ENCODE data around the gene GPRIN1.
"Not testable (repeated sequence)": the region's sequence is repeated elsewhere in the genome, so short reads cannot be mapped to it uniquely, and the experiment has no call there.

GPRIN1 gene

DNA sequence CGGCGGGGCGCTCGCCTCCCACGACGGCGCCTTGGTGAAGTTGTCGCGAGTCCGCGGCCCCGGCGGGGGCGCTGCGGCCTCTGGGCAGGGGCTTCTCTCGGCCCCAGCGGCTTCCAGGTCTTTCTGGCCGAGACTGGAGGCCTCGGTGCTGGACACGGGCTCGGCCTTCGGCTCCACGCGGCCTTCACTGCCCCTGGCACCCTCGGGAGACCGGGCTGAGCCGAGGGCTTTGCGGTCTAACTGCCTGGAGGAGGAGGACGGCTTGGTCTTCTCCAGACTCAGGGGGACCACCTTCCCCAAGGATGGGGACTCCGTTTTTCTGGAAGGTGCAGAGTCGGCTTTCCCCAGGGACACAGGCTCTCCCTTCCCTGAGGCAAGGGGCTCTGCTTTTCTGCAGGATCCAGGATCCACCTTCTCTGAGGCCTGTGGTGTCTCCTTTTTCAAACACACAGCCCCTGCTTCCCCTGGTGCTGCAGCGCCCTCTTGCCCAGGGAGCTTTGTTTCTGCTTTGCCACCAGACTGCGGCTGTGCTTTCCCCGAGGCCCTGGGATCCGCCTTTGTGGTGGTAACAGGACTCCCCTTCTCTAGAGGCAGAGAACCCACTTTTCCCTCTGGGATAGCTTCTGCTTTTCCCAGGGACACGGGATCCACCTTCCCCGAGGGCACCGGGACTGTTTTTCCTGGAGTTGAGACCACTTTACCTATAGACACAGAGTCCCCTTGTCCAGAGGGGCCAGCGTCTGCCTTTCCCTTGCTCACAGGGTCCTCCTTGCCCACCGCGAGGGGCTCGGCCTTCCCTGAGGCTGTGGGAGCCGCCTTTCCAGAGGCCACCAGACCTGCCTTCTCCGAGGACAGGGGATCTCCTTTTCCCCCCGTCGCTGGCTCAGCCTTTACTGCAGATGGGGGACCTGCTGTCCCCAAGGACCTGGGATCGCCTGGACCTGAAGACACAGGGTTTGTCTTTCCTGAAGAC, 12.3 kb downstream of the GPRIN1 start:
- DNase-seq (ENCODE audit: low read depth), result no peak

GRCh38 chr5:176596689-176597416, 13.1 kb downstream of the GPRIN1 start:
- no peak for DNase-seq (ENCODE audit: low read depth)

DNA sequence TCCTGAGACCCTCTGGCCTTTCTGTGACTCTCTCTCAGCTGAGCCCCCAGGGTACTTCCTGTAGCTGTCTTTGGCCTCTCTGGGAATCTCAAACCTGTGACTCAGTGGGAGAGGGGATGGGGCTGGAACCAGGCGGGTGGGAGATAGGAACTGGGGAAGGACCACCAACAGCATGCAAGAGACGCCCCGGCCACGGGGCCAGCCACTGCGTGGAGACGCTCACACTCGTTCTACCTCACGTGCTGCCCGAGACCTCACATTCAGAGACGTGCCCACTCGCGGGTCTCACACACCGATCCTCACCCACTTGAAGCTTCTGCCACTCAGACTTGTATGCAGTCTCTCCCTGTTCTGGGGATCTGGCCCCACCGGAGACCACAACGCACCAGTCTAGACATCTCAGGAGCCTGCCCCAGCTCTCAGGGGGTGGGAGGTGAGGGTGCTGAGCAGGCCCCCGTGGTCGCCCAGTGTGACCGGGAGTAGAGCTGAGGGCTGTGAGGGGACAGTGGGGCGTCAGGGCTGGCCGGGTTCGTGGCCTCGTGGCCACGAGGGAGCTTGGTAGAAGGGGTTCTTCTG, 13.8 kb downstream of the GPRIN1 start:
- no peak for DNase-seq (ENCODE audit: low read depth)

DNA sequence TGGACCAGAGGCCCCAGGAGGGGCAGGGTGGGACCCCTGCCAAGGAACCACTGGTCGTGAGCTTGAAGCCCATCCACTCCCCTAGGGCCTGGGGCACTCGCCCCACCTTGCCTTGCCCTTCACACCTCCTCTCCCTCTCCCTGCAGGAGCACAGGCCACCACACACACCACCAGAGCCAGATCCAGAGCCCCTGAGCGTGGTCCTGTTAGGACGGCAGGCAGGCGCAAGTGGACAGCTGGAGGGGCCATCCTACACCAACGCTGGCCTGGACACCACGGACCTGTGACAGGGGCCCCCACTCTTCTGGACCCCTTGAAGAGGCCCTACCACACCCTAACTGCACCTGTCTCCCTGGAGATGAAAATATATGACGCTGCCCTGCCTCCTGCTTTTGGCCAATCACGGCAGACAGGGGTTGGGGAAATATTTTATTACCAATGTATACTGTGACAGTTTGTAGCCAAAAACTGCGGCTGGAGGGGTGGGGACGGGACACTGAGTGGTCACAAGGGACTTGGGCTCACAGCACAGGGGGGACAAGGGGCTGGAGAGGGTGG, 14.5 kb downstream of the GPRIN1 start:
- no peak for DNase-seq (ENCODE audit: low read depth)

DNA sequence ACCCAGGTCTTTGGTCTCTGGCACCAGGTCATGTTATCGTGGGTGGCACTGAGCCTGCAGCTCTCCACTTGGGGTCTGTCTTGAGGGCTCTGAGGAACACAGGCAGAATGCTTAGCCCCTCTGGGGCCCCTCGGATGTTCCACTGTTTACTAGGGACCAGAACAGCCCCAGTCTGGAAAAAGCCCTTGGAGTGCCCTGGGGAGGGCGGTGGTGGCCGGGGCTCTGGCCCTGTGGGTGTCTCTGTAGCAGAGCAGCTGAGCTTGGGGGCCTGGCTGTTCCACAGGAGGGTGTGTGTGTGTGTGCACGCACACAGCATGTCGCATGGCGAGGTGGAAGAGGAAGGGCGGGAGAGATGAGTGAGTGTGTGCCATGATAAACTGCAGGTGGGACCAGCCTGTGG, 15.4 kb downstream of the GPRIN1 start:
- DNase-seq (ENCODE audit: low read depth), result no peak

DNA sequence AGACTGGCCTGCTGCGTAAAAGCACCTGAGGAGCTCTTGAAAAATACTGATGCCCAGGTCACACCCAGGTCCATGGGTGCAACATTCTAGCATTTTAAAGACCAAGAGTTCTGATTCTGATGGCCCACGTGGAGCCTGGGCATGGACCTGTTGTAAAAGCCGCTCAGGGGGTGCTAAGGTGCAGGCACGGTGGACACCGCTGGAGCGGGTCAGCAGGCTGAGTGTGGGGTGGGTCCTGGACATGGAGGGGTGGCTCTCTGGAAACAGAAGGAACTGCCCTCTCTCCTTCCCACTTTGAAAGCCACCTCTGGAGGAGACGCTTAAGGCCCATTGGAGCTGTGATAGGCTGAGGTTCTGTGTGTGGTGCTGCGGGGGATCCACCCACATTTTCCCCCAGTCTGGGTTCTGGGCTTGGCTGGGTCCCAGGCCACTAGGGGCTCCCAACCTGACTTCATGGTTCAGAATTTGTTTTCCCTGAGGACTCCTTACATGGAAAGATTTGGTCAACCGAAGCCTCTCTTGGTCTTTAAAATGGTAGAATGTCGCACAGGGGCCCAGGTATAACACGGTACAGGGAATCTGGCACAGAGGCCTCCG, 16.6 kb downstream of the GPRIN1 start:
- DNase-seq (ENCODE audit: low read depth), result no peak

DNA sequence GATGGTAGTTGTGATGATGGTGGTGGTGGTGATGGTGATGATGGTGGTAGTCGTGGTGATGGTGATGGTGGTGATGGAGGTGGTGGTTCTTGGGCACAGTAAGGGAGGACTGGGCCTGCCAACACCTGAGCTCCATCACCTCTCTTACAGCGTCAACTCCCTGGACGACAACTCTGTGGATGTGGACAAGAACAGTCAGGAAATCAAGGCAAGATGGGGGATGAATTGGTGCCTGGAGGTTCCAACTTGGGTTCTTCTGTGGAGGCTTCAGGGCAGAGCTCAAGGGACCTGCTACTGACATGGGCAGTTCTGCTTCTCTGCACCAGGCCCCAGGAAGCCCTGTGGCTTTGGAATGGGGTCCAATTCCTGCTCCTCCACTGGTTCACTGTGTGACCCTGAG, 17.4 kb downstream of the GPRIN1 start:
- DNase-seq (ENCODE audit: low read depth), result no peak

- DNase-seq (ENCODE audit: low read depth), result not testable (repeated sequence)
Observed at GRCh38 chr5:176591667-176592066, 18.3 kb downstream of the GPRIN1 start.

DNA sequence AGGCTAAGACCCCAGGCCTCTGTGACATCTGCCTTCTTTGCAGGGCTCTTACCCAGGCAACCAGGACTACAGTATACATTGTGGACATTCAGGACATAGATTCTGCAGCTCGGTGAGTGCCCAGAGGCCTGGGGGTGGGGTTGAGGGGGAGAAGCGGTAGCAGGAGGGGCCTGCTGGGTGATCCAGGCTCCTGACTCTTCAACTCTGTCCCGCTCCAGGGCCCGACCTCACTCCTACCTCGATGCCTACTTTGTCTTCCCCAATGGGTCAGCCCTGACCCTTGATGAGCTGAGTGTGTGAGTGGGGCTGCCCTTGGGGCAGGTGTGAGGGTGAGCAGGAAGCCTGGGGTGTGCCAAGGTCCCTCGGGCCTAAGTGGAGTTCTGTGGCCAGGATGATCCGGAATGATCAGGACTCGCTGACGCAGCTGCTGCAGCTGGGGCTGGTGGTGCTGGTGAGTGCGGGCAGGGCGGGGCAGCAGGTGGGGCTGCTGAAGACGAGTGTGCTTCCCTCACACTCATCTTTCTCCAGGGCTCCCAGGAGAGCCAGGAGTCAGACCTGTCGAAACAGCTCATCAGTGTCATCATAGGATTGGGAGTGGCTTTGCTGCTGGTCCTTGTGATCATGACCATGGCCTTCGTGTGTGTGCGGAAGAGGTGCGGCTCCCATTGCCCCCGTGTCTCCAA, 19.8 kb downstream of the GPRIN1 start:
- no peak for DNase-seq (ENCODE audit: low read depth)

- DNase-seq (ENCODE audit: low read depth), result no peak
Observed at GRCh38 chr5:176589039-176589769, 20.8 kb downstream of the GPRIN1 start.

DNA sequence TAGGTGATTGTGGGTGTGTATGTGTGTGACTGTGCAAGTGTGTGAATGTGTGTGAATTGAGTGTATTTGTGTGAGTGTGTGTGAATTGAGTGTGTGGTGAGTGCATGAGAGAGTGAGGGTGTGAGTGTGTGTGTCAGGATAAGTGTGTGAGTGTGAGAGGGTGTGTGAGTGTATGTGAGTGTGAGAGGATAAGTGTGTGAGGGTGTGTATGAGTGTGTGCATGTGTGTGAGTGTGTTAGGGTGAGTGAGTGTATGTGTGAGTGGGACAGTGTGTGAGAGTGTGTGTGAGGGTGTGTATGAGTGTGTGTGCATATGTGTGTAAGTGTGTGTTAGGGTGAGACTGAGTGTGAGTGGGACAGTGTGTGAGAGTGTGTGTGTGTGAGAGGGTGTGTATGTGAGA, 21.7 kb downstream of the GPRIN1 start:
- no peak for DNase-seq (ENCODE audit: low read depth)

DNA sequence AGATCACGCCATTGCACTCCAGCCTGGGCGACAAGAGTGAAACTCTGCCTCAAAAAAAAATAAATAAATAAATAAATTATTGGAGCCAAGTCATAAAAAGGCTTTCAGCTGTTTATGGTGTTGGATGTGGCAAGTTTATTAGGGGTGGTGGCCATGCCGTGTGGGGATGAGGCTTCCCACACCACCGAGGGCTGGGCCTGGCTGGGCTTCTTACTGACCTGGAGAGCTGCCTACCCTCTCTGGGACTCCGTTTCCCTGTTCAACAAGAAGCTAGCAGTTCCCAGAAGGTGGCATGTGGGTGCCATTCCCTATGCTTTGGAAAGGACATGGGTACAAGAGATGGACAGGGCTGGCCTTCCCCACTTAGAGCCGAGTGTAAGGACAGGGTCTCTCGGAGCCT, 22.6 kb downstream of the GPRIN1 start:
- DNase-seq (ENCODE audit: low read depth), result no peak

DNA sequence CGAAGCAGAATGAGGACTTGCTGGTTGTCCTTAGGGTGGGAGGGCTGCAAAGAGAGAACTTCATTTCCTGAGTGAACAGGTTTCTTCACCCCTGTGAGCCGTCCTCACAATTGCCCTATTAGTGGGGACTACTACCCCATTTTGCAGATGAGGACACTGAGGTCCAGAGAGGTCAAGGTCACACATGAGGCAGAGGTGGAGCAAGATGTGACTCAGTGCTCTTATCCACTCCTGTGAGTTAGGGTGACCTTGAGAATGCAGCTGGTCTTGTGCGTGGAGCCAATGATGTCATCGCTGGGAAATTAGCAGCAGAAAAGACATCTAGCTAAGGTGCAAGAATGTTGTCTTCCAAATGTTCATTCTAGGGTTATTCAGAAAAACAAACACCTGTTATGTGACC, 26.9 kb downstream of the GPRIN1 start:
- DNase-seq (ENCODE audit: low read depth), result no peak

DNA sequence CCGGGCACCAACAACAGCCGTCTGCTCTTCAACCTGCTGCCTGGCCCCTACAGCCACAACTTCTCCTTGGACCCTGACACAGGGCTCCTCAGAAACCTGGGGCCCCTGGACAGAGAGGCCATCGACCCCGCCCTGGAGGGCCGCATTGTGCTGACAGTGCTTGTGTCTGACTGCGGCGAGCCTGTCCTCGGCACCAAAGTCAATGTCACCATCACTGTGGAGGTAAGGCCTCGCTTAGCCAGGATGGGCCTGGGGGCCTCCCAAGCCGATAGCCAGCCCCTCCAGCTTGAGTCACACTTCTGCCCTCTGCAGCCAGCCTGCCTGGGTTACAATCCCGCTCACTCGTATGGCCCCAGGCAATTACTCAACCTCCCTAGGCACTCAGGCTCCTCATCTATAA, 28.6 kb downstream of the GPRIN1 start:
- DNase-seq (ENCODE audit: low read depth), result no peak

GRCh38 chr5:176579323-176579722, 30.6 kb downstream of the GPRIN1 start:
- DNase-seq (ENCODE audit: low read depth), result no peak

- DNase-seq (ENCODE audit: low read depth), result no peak
Observed at GRCh38 chr5:176578391-176578808, 31.6 kb downstream of the GPRIN1 start.

DNA sequence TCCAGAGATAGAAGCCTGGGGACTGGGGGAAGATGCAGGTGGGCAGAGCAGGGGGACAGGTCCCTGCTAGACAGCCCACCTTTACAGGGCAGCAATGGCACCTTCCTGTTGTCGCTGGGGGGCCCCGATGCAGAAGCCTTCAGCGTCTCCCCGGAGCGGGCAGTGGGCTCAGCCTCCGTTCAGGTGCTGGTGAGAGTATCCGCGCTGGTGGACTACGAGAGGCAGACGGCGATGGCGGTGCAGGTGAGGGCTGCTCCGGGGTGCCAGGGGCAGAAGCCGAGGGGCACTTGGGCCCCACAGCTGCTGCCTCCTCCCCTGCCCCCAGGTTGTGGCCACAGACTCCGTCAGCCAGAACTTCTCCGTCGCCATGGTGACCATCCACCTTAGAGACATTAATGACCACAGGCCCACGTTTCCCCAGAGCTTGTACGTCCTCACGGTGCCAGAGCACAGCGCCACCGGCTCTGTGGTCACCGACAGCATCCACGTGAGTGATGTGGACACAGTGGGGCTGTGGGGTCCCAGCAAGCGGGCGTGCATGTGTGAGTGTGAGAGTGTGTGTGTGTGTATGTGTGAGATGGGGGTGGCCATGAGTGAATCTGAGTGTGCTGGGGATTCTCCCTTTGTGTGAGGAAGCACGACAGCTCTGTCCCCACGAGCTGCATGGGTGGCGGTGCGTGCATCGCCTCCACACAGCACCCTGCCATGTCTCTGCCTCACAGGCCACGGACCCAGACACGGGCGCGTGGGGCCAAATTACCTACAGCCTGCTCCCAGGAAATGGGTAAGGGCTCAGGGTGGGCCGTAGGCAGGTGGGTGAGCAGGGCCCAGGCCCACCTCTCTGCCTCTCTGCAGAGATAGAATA, 32.4 kb downstream of the GPRIN1 start:
- no peak for DNase-seq (ENCODE audit: low read depth)

DNA sequence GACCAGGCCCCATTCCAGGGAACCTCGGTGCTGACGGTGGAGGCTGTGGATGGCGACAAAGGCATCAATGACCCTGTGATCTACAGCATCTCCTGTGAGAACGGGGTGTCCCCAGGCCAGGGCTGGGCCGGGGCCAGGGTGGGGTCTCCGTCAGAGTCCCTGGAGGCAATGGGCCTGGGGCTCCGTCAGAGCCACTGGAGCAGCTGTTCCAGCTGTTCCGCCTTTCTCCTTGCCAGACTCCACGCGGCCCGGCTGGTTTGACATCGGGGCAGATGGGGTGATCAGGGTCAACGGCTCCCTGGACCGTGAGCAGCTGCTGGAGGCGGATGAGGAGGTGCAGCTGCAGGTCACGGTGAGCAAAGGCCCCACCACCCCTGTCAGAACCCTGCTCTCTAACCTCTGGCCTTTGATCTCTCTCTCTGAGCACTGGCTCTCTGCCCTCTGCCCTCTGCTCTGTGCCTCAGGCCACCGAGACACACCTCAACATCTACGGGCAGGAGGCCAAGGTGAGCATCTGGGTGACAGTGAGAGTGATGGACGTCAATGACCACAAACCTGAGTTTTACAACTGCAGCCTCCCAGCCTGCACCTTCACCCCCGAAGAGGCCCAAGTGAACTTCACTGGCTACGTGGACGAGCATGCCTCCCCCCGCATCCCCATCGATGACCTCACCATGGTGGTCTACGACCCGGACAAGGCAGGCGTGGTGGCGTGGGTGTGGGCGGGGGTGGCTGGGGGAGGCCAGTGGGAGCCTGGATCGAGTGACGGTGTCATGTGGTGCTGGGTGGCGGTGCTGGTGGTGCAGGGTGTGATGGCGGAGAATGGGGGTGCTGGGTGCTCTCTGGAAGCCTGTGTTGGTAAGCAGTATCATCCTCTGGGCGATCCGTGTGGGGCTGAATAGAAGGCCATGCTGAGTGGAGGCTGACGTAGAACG, 34.2 kb downstream of the GPRIN1 start:
- no peak for DNase-seq (ENCODE audit: low read depth)

GRCh38 chr5:176575066-176575465, 34.9 kb downstream of the GPRIN1 start:
- no peak for DNase-seq (ENCODE audit: low read depth)
